Frontal cortex (tissue), 1 donor: ENCODE measurements around the gene NEK1. TPM values are rescaled to one million over a fixed set of nuclear protein-coding genes. Genes with fewer than 3 reads are reported as not detected.

Source experiments
- total RNA-seq: library from RNA; depleted of rRNA; stranded (reverse); fragments of >200 nt; gene quantifications from one replicate; pipeline ENCODE4 v1.2.3, GENCODE V29; 2014

Gene NEK1
- total RNA-seq, 1 donor from 2014 or later, result 28.1 TPM

Other genes starting within 250 kb of the NEK1 start
- 92.9 TPM for gene CLCN3, start 8.0 kb upstream of the NEK1 start, total RNA-seq
- gene HPF1, start 145.4 kb upstream of the NEK1 start, total RNA-seq, result 33.8 TPM